ENCODE measurements around the gene COL5A2. TPM values are rescaled to one million over a fixed set of nuclear protein-coding genes. Genes with fewer than 3 reads are reported as not detected.

Gene COL5A2
- total RNA-seq, 2 donors from 2014 or later: 10.4 to 24.6 TPM

DNA sequence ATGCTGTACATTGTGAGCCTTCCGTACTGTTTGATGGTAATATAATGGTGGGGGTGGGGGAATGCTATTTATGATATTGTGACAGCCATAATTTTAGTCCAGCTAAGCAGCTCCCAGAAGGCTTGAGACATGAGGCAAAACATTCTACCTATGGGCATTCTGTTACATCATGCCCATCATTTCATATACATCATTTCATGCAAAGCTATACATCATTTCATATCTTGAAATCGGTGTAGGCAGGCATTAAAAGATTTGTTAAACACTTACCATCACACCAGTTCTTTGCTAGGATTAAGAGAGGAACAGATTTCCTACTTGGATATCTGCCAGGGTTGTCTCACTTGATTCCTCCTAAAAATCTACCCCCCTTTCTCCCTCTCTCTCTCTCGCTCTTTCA lies 84.5 kb downstream of the COL5A2 start:
- H3K4me1 ChIP-seq: no peaks in the 10 kb centered on the region
- intact Hi-C loops (cut with DNase I): no loop called here
- no peak overlapping the region for H3K9ac ChIP-seq (ENCODE audit: low read depth in 2 of 2, low read length in 2 of 2)
- DNase-seq: no peak
- no peaks in the 10 kb centered on the region for H3K27me3 ChIP-seq
- no peak overlapping the region for H3K27ac ChIP-seq
- TF ChIP-seq, protein P1, sequence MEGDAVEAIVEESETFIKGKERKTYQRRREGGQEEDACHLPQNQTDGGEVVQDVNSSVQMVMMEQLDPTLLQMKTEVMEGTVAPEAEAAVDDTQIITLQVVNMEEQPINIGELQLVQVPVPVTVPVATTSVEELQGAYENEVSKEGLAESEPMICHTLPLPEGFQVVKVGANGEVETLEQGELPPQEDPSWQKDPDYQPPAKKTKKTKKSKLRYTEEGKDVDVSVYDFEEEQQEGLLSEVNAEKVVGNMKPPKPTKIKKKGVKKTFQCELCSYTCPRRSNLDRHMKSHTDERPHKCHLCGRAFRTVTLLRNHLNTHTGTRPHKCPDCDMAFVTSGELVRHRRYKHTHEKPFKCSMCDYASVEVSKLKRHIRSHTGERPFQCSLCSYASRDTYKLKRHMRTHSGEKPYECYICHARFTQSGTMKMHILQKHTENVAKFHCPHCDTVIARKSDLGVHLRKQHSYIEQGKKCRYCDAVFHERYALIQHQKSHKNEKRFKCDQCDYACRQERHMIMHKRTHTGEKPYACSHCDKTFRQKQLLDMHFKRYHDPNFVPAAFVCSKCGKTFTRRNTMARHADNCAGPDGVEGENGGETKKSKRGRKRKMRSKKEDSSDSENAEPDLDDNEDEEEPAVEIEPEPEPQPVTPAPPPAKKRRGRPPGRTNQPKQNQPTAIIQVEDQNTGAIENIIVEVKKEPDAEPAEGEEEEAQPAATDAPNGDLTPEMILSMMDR (IDR thresholded peaks at IDR 0.05): no peak
- no peaks in the 10 kb centered on the region for H3K36me3 ChIP-seq
- no peaks in the 10 kb centered on the region for H3K9me3 ChIP-seq
- H3K4me3 ChIP-seq: no peak overlapping the region

DNA sequence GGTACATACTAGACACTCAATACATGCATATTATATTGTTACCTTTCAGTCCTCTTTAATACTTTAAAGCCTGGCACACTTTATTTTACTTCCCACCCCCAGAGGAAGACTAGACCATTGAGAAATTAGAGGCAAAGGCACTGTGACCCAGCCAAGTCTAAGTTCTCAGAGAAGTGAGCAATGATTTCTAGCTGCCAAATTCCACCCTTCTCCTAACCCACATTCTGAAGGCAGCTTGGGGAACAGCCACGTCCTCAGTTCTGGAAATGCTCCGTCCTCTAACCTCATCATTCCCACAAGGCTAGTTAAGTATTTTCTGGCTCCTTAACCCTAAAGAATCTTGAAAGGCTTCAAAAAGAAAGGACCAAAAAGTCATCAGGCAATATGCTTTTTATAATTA lies 86.6 kb downstream of the COL5A2 start:
- TF ChIP-seq, protein P1 (IDR thresholded peaks at IDR 0.05): no peak
- no peaks in the 10 kb centered on the region for H3K27me3 ChIP-seq
- H3K9me3 ChIP-seq: no peaks in the 10 kb centered on the region
- H3K4me1 ChIP-seq: no peaks in the 10 kb centered on the region
- DNase-seq: peak; percentile 22
- intact Hi-C loops (cut with DNase I): loop anchor here (2.0 to 5.0 kb wide), 2 partner anchors 194 to 322 kb away; no protein-coding TSS in a partner anchor
- no peaks in the 10 kb centered on the region for H3K36me3 ChIP-seq
- no peak overlapping the region for H3K9ac ChIP-seq (ENCODE audit: low read depth in 2 of 2, low read length in 2 of 2)
- no peak overlapping the region for H3K4me3 ChIP-seq
- H3K27ac ChIP-seq: peak overlapping the region; percentile 13

DNA sequence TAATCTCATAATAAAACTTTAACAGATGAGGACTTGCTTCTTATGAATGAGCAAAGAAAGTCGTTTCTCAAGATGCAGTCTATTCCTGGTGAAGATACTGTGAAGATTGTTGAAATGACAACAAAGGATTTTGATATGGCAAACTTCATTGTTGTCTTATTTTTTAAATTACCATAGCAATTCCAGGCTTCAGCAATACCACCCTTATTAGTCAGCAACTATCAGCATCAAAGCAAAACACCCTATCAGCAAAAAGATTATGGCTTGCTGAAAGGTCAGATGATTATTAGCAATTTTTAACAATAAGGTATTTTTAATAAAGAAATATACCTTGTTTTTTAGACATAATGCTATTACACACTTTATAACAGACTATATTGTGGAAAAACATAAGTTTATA lies 88.3 kb downstream of the COL5A2 start:
- H3K27ac ChIP-seq: no peak overlapping the region

DNA sequence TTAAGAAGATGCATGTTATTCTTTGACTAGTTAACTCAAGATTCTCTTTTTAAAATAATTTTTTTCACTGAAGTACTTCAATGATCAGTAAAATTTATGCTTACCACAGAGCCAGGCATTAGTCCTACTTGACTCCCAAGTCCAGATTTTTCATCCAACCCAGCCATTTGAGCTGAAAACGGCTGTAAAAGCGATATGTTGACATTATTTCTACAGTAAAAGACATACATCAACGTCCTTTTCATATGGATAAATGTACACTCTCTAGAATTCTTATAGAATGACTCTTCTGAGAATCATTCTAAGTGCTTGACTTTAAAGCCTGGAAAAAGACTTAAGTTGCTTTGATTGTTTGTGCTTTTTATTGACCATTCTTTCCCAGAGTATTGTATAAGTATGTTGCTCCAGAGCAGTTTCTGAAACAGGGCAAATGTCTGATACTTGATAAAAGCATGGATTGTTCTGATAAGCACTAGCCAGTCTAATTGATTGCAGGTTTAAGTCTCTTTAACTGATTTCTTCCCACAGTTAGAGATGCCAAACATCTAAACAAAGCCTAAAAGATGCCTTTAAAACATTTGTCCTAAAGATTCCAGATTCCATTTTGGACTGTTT lies 90.9 kb downstream of the COL5A2 start:
- TF ChIP-seq, protein P1 (IDR thresholded peaks at IDR 0.05): no peak
- Histone ChIP-seq H3K27ac (no peak overlapping the region), H3K4me3 (no peak overlapping the region), H3K27me3 (no peaks in the 10 kb centered on the region), H3K36me3 (no peaks in the 10 kb centered on the region), H3K9ac (ENCODE audit: low read depth in 2 of 2, low read length in 2 of 2) (no peak overlapping the region), H3K9me3 (no peaks in the 10 kb centered on the region), H3K4me1 (no peaks in the 10 kb centered on the region)
- intact Hi-C loops (cut with DNase I): no loop called here
- no peak for DNase-seq

More for the DNA sequence above, 88.3 kb downstream of the COL5A2 start:
- no peak for DNase-seq
- H3K9ac ChIP-seq (ENCODE audit: low read depth in 2 of 2, low read length in 2 of 2): no peak overlapping the region
- no peaks in the 10 kb centered on the region for H3K9me3 ChIP-seq
- H3K4me1 ChIP-seq: no peaks in the 10 kb centered on the region
- H3K27me3 ChIP-seq: no peaks in the 10 kb centered on the region
- H3K4me3 ChIP-seq: no peak overlapping the region
- H3K36me3 ChIP-seq: no peaks in the 10 kb centered on the region
- TF ChIP-seq, protein P1 (IDR thresholded peaks at IDR 0.05): no peak
- intact Hi-C loops (cut with DNase I): loop anchor here (5.0 kb wide), 1 partner anchor 196 kb away; no protein-coding TSS in a partner anchor

DNA sequence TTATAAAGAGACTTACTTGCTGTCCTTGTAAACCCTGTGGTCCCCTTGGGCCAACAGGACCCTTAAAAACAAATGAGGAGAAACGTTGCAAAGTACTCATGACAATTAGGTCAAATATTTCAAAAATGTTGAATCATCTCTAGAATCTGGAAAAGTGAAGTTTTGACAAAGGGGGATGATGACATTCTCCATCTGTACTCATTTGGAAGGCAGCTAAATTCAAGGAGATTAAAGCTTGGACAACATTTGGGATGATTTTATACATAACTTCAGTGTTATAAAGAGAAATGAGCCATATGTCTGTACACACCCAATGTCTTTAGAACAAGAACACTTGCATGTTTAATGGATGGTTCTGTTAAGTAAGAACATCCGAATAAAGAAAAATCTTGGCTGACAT lies 92.9 kb downstream of the COL5A2 start:
- TF ChIP-seq, protein P1 (IDR thresholded peaks at IDR 0.05): no peak

More for the DNA sequence above, 92.9 kb downstream of the COL5A2 start:
- Histone ChIP-seq H3K27ac (no peak overlapping the region), H3K9me3 (no peaks in the 10 kb centered on the region), H3K9ac (ENCODE audit: low read depth in 2 of 2, low read length in 2 of 2) (no peak overlapping the region), H3K4me3 (no peak overlapping the region), H3K4me1 (no peaks in the 10 kb centered on the region), H3K36me3 (no peaks in the 10 kb centered on the region), H3K27me3 (no peaks in the 10 kb centered on the region)
- intact Hi-C loops (cut with DNase I): no loop called here
- no peak for DNase-seq
